Stimulated activated CD4-positive, alpha-beta T cell treated with anti-CD3 and anti-CD28 coated beads, Interleukin-15, amount 100 ng/mL, for 48 hours (primary cell): Measurements from ENCODE around the gene C9orf153.

Source experiments
- DNase-seq, 2 donors: peaks; one replicate each; pipeline ENCODE4 v3.0.0-alpha.2; 2020; ENCODE audit warnings: low read depth in 2 of 2

C9orf153 gene

GRCh38 chr9:86263876-86264275, 4.4 kb upstream of the C9orf153 start:
- no peak for DNase-seq

- DNase-seq: no peak
Observed at GRCh38 chr9:86262492-86262891, 3.0 kb upstream of the C9orf153 start.

- DNase-seq: no peak
Observed at GRCh38 chr9:86257391-86257790, 2.1 kb downstream of the C9orf153 start.

- no peak for DNase-seq
Observed at GRCh38 chr9:86256653-86257052, 2.8 kb downstream of the C9orf153 start.

- no peak for DNase-seq
Observed at GRCh38 chr9:86253577-86253976, 5.9 kb downstream of the C9orf153 start.

- DNase-seq: no peak
Observed at GRCh38 chr9:86252870-86253269, 6.6 kb downstream of the C9orf153 start.

- no peak for DNase-seq
Observed at GRCh38 chr9:86250123-86250522, 9.3 kb downstream of the C9orf153 start.

GRCh38 chr9:86248746-86249145, 10.7 kb downstream of the C9orf153 start:
- DNase-seq: no peak

GRCh38 chr9:86246752-86247161, 12.7 kb downstream of the C9orf153 start:
- DNase-seq: no peak

- no peak for DNase-seq
Observed at GRCh38 chr9:86242071-86242470, 17.4 kb downstream of the C9orf153 start.

- no peak for DNase-seq
Observed at GRCh38 chr9:86241216-86241615, 18.2 kb downstream of the C9orf153 start.

- no peak for DNase-seq
Observed at GRCh38 chr9:86238861-86239770, 20.3 kb downstream of the C9orf153 start.

- no peak for DNase-seq
Observed at GRCh38 chr9:86230858-86231257, 28.6 kb downstream of the C9orf153 start.

- DNase-seq: no peak
Observed at GRCh38 chr9:86222667-86223066, 36.8 kb downstream of the C9orf153 start.

- no peak for DNase-seq
Observed at GRCh38 chr9:86219606-86220005, 39.9 kb downstream of the C9orf153 start.

- DNase-seq: no peak
Observed at GRCh38 chr9:86217076-86217755, 42.2 kb downstream of the C9orf153 start.

- no peak for DNase-seq
Observed at GRCh38 chr9:86207193-86207592, 52.3 kb downstream of the C9orf153 start.

- peak in 1 of 2 donors; percentile 2 for DNase-seq
Observed at GRCh38 chr9:86202338-86202882, 57.0 kb downstream of the C9orf153 start.

- no peak for DNase-seq
Observed at GRCh38 chr9:86201474-86202337, 57.8 kb downstream of the C9orf153 start.

- no peak for DNase-seq
Observed at GRCh38 chr9:86200599-86201162, 58.8 kb downstream of the C9orf153 start.

- no peak for DNase-seq
Observed at GRCh38 chr9:86193088-86193487, 66.4 kb downstream of the C9orf153 start.
